ENCODE results near the gene ATF2.

ATF2 gene

GRCh38 chr2:175167792-175168563 is at the start of gene ATF2:
Gene ATF2 (minus strand): TSS chr2:175168203. CDS start chr2:175136443, 31,760 bp downstream.
- peak; percentile 100 for FAIRE-seq

- FAIRE-seq, result no peak
Measured at GRCh38 chr2:175207741-175208438, 39.9 kb upstream of the ATF2 start.

GRCh38 chr2:175206866-175207265 is 38.9 kb upstream of the ATF2 start:
- no peak for FAIRE-seq

GRCh38 chr2:175205523-175205922 is 37.5 kb upstream of the ATF2 start:
- FAIRE-seq, result no peak

GRCh38 chr2:175203621-175204496 is 35.9 kb upstream of the ATF2 start:
- peak; percentile 72 for FAIRE-seq

- FAIRE-seq, result no peak
Measured at GRCh38 chr2:175195012-175195411, 27.0 kb upstream of the ATF2 start.

- no peak for FAIRE-seq
Measured at GRCh38 chr2:175188761-175189160, 20.8 kb upstream of the ATF2 start.

- no peak for FAIRE-seq
Measured at GRCh38 chr2:175187378-175187777, 19.4 kb upstream of the ATF2 start.

- FAIRE-seq, result no peak
Measured at GRCh38 chr2:175183674-175184073, 15.7 kb upstream of the ATF2 start.

- FAIRE-seq, result no peak
Measured at GRCh38 chr2:175181877-175182308, 13.9 kb upstream of the ATF2 start.

GRCh38 chr2:175181104-175181876 is 13.3 kb upstream of the ATF2 start, which contains the start of gene ATP5MC3:
Gene ATP5MC3 (minus strand): TSS chr2:175181710. CDS start chr2:175181393, 317 bp downstream.
- peak; percentile 87 for FAIRE-seq

- no peak for FAIRE-seq
Measured at GRCh38 chr2:175180701-175181103, 12.7 kb upstream of the ATF2 start.

GRCh38 chr2:175176624-175177023 is 8.6 kb upstream of the ATF2 start:
- FAIRE-seq, result no peak

GRCh38 chr2:175175896-175176295 is 7.9 kb upstream of the ATF2 start:
- no peak for FAIRE-seq

- FAIRE-seq, result no peak
Measured at GRCh38 chr2:175175320-175175719, 7.3 kb upstream of the ATF2 start.

- FAIRE-seq, result no peak
Measured at GRCh38 chr2:175170659-175171304, 2.8 kb upstream of the ATF2 start.

GRCh38 chr2:175169191-175169590 is 1.2 kb upstream of the ATF2 start:
- peak; percentile 88 for FAIRE-seq

- no peak for FAIRE-seq
Measured at GRCh38 chr2:175168564-175168945, 552 bp upstream of the ATF2 start.

- FAIRE-seq, result no peak
Measured at GRCh38 chr2:175167076-175167791, 769 bp downstream of the ATF2 start.

- peak; percentile 45 for FAIRE-seq
Measured at GRCh38 chr2:175166216-175166824, 1.7 kb downstream of the ATF2 start.

- no peak for FAIRE-seq
Measured at GRCh38 chr2:175164235-175164634, 3.8 kb downstream of the ATF2 start.
